ENCODE data around the gene LRRC4C. TPM values are rescaled to one million over a fixed set of nuclear protein-coding genes. Genes with fewer than 3 reads are reported as not detected.

The LRRC4C gene
- total RNA-seq, 1 experiment from 2014 or later = 0.13 TPM

DNA sequence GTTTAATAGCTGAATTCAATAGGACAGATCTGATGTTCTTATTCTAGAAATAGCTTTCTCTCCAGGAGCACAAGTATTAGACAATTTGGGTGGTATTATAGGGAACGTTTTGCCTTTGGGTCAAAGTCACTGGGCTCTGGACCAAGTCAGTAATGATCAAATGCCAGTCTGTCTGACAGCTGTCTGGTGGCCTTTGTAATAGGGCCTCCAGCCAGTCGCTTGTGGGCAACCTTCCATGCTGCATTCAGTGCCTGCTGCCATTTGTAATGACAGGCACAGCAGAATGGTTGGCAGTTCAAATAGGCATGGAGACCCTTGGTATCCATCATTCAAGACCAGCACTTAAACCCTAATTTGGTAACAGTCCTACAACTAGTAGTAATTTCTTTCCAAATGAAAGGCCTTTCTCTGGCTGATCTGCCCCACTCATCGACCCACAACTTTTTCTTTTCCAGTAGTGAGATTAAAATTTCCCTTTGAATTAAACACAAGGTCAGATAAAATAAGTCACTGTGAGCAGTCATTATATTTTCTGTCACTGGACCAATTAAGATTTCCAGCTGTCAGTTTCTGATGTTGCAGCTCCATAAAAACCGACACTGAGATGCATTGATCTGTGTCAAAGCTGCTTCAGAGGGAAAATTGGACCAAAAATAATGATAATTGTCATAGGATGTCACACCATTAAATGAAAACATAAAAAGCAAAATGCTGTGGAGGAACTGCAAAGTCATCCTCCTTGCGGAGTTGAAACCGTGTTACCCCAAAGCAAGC is 1038.1 kb downstream of the LRRC4C start:
- Histone ChIP-seq H3K4ac (ENCODE audit: low read depth, low read length) (no peak overlapping the region), H3K23ac (ENCODE audit: insufficient read length, low read depth, low read length) (no peak overlapping the region), H3K4me1 (ENCODE audit: insufficient read depth, low read length) (no peaks in the 10 kb centered on the region), H3K79me2 (ENCODE audit: insufficient read depth, low read length) (no peaks in the 10 kb centered on the region), H3K27me3 (ENCODE audit: insufficient read depth, low read length) (no peaks in the 10 kb centered on the region), H2BK5ac (ENCODE audit: insufficient read length, low read length) (no peak overlapping the region), H3K23me2 (ENCODE audit: insufficient read length, low read depth, low read length, poor library complexity, severe bottlenecking) (no peaks in the 10 kb centered on the region), H4K5ac (ENCODE audit: insufficient read length, low read depth, low read length) (no peak overlapping the region), H2AFZ (ENCODE audit: low read length) (no peak overlapping the region), H3K18ac (ENCODE audit: insufficient read length, low read depth, low read length) (no peak overlapping the region), H2BK12ac (ENCODE audit: insufficient read length, low read depth, low read length) (no peak overlapping the region), H4K8ac (replicated peaks; ENCODE audit: insufficient read length, low read depth, low read length) (no peak overlapping the region), H3K56ac (ENCODE audit: insufficient read length, low read depth, low read length) (no peak overlapping the region), H3K9me3 (ENCODE audit: control insufficient read depth, low read depth, low read length) (no peaks in the 10 kb centered on the region), H4K91ac (ENCODE audit: insufficient read length, low read depth, low read length) (no peak overlapping the region), H3K79me1 (ENCODE audit: insufficient read depth, low read depth, low read length, poor library complexity, severe bottlenecking) (no peaks in the 10 kb centered on the region), H3T11ph (ENCODE audit: low read length) (no peak overlapping the region), H2AK5ac (ENCODE audit: insufficient read length, low read length) (no peak overlapping the region), H3K14ac (ENCODE audit: insufficient read depth, low read length) (no peak overlapping the region), H2BK120ac (ENCODE audit: low read depth, low read length, poor library complexity, severe bottlenecking) (no peak overlapping the region), H3K4me2 (ENCODE audit: insufficient read depth, insufficient read length, low read length) (no peak overlapping the region), H3K9ac (ENCODE audit: extremely low read depth, insufficient read length, low read length) (no peak overlapping the region), H4K20me1 (ENCODE audit: control insufficient read depth, insufficient read depth, insufficient read length) (no peaks in the 10 kb centered on the region), H2BK15ac (ENCODE audit: low read depth, low read length) (no peak overlapping the region), H3K27ac (ENCODE audit: insufficient read length, low read depth, low read length) (no peak overlapping the region), H2BK20ac (ENCODE audit: low read depth, low read length, poor library complexity, severe bottlenecking) (no peak overlapping the region)
- H3K4me1 Mint-ChIP-seq = no peaks in the 10 kb centered on the region
- H3K27ac Mint-ChIP-seq = no peak overlapping the region
- WGBS (ENCODE audit: extremely low coverage, insufficient read length, low lambda C conversion rate) = no CpG with 5 or more reads among the region's 6 CpGs
- DNase-seq = no peak
- no peaks in the 10 kb centered on the region for H3K36me3 Mint-ChIP-seq (ENCODE audit: insufficient read depth in 1 of 3, low read depth in 3 of 3)
- TF ChIP-seq, protein P1, sequence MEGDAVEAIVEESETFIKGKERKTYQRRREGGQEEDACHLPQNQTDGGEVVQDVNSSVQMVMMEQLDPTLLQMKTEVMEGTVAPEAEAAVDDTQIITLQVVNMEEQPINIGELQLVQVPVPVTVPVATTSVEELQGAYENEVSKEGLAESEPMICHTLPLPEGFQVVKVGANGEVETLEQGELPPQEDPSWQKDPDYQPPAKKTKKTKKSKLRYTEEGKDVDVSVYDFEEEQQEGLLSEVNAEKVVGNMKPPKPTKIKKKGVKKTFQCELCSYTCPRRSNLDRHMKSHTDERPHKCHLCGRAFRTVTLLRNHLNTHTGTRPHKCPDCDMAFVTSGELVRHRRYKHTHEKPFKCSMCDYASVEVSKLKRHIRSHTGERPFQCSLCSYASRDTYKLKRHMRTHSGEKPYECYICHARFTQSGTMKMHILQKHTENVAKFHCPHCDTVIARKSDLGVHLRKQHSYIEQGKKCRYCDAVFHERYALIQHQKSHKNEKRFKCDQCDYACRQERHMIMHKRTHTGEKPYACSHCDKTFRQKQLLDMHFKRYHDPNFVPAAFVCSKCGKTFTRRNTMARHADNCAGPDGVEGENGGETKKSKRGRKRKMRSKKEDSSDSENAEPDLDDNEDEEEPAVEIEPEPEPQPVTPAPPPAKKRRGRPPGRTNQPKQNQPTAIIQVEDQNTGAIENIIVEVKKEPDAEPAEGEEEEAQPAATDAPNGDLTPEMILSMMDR (conservative IDR thresholded peaks at IDR 0.05) = no peak
- H3K4me3 Mint-ChIP-seq = no peak overlapping the region
- no peaks in the 10 kb centered on the region for H3K27me3 Mint-ChIP-seq (ENCODE audit: low read depth)
- H3K9me3 Mint-ChIP-seq = no peaks in the 10 kb centered on the region

All from H9 (cell line).